GM21515 (cell line): ENCODE data around the gene INSL3.
A peak's percentile ranks its signal among the peaks of the same experiment; 100 is the strongest.

Experiments
- ATAC-seq: cut with Tn5 transposase; IDR thresholded peaks from one replicate; pipeline ENCODE4 v1.9.1; 2021; ENCODE audit not compliant: unreplicated experiment

The INSL3 gene

GRCh38 chr19:17847538-17848366, 26.4 kb upstream of the INSL3 start, which contains the start of gene JAK3:
TSS of gene JAK3 (minus strand) at chr19:17847982. CDS start at chr19:17844417, 3,565 bp downstream.
- ATAC-seq: peak; percentile 45

- ATAC-seq: no peak
Observed at GRCh38 chr19:17846146-17846545, 24.8 kb upstream of the INSL3 start.

- no peak for ATAC-seq
Observed at GRCh38 chr19:17843908-17844490, 22.7 kb upstream of the INSL3 start.

- no peak for ATAC-seq
Observed at GRCh38 chr19:17843292-17843827, 22.0 kb upstream of the INSL3 start.

- ATAC-seq: no peak
Observed at GRCh38 chr19:17842663-17843291, 21.5 kb upstream of the INSL3 start.

- ATAC-seq: no peak
Observed at GRCh38 chr19:17841810-17842662, 20.7 kb upstream of the INSL3 start.

GRCh38 chr19:17841371-17841809, 20.1 kb upstream of the INSL3 start:
- no peak for ATAC-seq

GRCh38 chr19:17840019-17840418, 18.7 kb upstream of the INSL3 start:
- no peak for ATAC-seq

GRCh38 chr19:17837972-17838371, 16.7 kb upstream of the INSL3 start:
- no peak for ATAC-seq

- no peak for ATAC-seq
Observed at GRCh38 chr19:17836530-17836929, 15.2 kb upstream of the INSL3 start.

GRCh38 chr19:17835182-17836006, 14.1 kb upstream of the INSL3 start:
- ATAC-seq: no peak

GRCh38 chr19:17834350-17835181, 13.2 kb upstream of the INSL3 start:
- no peak for ATAC-seq

GRCh38 chr19:17832443-17833208, 11.3 kb upstream of the INSL3 start:
- no peak for ATAC-seq

- no peak for ATAC-seq
Observed at GRCh38 chr19:17831419-17831888, 10.1 kb upstream of the INSL3 start.

- ATAC-seq: no peak
Observed at GRCh38 chr19:17830567-17831418, 9.5 kb upstream of the INSL3 start.

GRCh38 chr19:17829855-17830566, 8.7 kb upstream of the INSL3 start:
- no peak for ATAC-seq
